HT1080 (cell line): Measurements from ENCODE around the gene SIRT1. TPM values are rescaled to one million over a fixed set of nuclear protein-coding genes. Genes with fewer than 3 reads are reported as not detected.
"Not testable (repeated sequence)": the region's sequence is repeated elsewhere in the genome, so short reads cannot be mapped to it uniquely, and the experiment has no call there.

Experiments used
- DNase-seq: peaks from one replicate; pipeline ENCODE4 v3.0.0-alpha.2; 2015; ENCODE audit warnings: low read depth
- polyA plus RNA-seq, 2 experiments: library from polyadenylated mRNA; depleted of rRNA; stranded (reverse); fragments of >200 nt; gene quantifications; 2 replicates each; pipeline ENCODE4 v1.2.3, GENCODE V29; 2015
- total RNA-seq: library from RNA; depleted of rRNA; stranded (reverse); fragments of >200 nt; shearing (Covaris generic); gene quantifications from 2 replicates; pipeline ENCODE4 v1.2.3, GENCODE V29; 2014; rRNA removed

Gene SIRT1
- total RNA-seq: 10.4 and 12.1 TPM in 2 replicates
- 12.3 and 15.3 TPM in 2 replicates for polyA plus RNA-seq (2015; cell fraction: cytosol; rRNA removed)
- 12.5 and 13.7 TPM in 2 replicates for polyA plus RNA-seq (2015; cell fraction: nucleus; rRNA removed)

GRCh38 chr10:67884313-67884841 lies at the start of gene SIRT1:
Gene SIRT1, plus strand, starts transcription at chr10:67884656. Its CDS starts 66 bp downstream, at chr10:67884722.
- peak; percentile 87 for DNase-seq

GRCh38 chr10:67835541-67836394 lies 48.7 kb upstream of the SIRT1 start:
- DNase-seq: not testable (repeated sequence)

GRCh38 chr10:67836488-67836887 lies 48.0 kb upstream of the SIRT1 start:
- no peak for DNase-seq

GRCh38 chr10:67836972-67837371 lies 47.5 kb upstream of the SIRT1 start:
- DNase-seq: no peak

- peak; percentile 52 for DNase-seq
Measured at GRCh38 chr10:67837541-67838314, 46.7 kb upstream of the SIRT1 start, which contains the start of gene DNAJC12. Gene DNAJC12, minus strand, starts transcription at chr10:67838188. Its CDS starts 177 bp downstream, at chr10:67838011.

- DNase-seq: not testable (repeated sequence)
Measured at GRCh38 chr10:67839511-67839910, 44.9 kb upstream of the SIRT1 start.

GRCh38 chr10:67839951-67840350 lies 44.5 kb upstream of the SIRT1 start:
- peak; percentile 26 for DNase-seq

- DNase-seq: no peak
Measured at GRCh38 chr10:67841737-67842136, 42.7 kb upstream of the SIRT1 start.

GRCh38 chr10:67843284-67843683 lies 41.2 kb upstream of the SIRT1 start:
- no peak for DNase-seq

GRCh38 chr10:67849331-67850011 lies 35.0 kb upstream of the SIRT1 start:
- DNase-seq: peak; percentile 91

- no peak for DNase-seq
Measured at GRCh38 chr10:67851186-67851585, 33.3 kb upstream of the SIRT1 start.

- DNase-seq: no peak
Measured at GRCh38 chr10:67852761-67853160, 31.7 kb upstream of the SIRT1 start.

- no peak for DNase-seq
Measured at GRCh38 chr10:67853512-67853911, 30.9 kb upstream of the SIRT1 start.

GRCh38 chr10:67858971-67859370 lies 25.5 kb upstream of the SIRT1 start:
- no peak for DNase-seq

- no peak for DNase-seq
Measured at GRCh38 chr10:67861750-67862432, 22.6 kb upstream of the SIRT1 start.

GRCh38 chr10:67863094-67863493 lies 21.4 kb upstream of the SIRT1 start:
- DNase-seq: no peak

GRCh38 chr10:67864607-67865371 lies 19.7 kb upstream of the SIRT1 start:
- no peak for DNase-seq

- DNase-seq: no peak
Measured at GRCh38 chr10:67868132-67868531, 16.3 kb upstream of the SIRT1 start.

GRCh38 chr10:67869996-67870395 lies 14.5 kb upstream of the SIRT1 start:
- no peak for DNase-seq
